CD4-positive, alpha-beta T cell treated with Interleukin-17A for 4 hours (primary cell): ENCODE data around the gene HOXA10.

Source experiments
- DNase-seq: peaks from one replicate; pipeline ENCODE4 v3.0.0-alpha.2; 2020; ENCODE audit warnings: mixed read lengths

Gene HOXA10

DNA sequence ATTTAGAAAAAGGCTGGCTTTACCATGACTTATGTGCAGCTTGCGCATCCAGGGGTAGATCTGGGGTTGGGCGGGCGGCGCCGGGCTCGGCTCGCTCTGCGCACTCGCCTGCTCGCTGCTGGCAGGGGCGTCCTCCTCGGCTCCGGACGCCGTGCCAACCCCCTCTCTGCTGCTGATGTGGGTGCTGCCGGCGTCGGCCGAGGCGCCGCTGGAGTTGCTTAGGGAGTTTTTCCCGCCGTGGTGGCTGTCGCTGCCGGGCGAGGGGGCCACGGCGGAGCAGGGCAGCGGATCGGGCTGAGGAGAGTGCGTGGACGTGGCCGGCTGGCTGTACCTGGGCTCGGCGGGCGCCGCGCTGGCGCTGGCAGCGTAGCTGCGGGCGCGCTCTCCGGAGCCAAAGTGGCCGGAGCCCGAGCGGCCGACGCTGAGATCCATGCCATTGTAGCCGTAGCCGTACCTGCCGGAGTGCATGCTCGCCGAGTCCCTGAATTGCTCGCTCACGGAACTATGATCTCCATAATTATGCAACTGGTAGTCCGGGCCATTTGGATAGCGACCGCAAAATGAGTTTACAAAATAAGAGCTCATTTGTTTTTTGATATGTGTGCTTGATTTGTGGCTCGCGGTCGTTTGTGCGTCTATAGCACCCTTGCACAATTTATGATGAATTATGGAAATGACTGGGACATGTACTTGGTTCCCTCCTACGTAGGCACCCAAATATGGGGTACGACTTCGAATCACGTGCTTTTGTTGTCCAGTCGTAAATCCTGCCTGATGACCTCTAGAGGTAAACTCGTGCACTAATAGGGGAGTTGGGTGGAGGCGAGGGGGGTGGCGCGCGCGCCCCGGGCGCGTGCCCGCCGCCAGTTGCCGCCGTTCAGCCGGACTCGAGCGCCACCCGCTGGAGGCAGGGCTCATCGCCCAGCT lies 30.8 kb downstream of the HOXA10 start, which contains the start of gene HOXA5:
TSS of gene HOXA5 (minus strand) at position 659 of the 927 bp plus-strand sequence. CDS start at position 585, 74 bp downstream.
- no peak for DNase-seq

DNA sequence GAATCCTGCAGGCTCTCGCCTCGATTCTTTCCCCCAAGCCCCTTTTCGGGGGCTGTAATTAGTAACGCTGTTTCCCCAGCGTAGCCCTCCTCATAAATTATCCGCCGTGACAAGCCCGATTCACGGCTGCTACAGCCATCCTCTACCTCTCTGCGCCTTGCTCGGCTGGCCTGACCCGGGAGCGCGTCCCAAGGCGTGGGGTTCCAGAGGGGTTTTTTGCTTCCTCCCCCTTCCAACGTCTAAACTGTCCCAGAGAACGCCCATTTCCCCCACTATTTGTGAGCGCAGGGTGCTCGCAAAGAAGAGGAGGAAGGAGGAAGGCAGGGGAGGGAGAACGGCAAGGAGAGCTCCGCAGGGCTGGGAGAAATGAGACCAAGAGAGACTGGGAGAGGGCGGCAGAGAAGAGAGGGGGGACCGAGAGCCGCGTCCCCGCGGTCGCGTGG lies 31.5 kb downstream of the HOXA10 start:
- DNase-seq: no peak

GRCh38 chr7:27141923-27142579 lies 32.1 kb downstream of the HOXA10 start:
- no peak for DNase-seq

GRCh38 chr7:27141137-27141922 lies 32.8 kb downstream of the HOXA10 start:
- no peak for DNase-seq

GRCh38 chr7:27140126-27140857 lies 33.8 kb downstream of the HOXA10 start:
- DNase-seq: no peak

GRCh38 chr7:27139334-27140125 lies 34.6 kb downstream of the HOXA10 start:
- no peak for DNase-seq

DNA sequence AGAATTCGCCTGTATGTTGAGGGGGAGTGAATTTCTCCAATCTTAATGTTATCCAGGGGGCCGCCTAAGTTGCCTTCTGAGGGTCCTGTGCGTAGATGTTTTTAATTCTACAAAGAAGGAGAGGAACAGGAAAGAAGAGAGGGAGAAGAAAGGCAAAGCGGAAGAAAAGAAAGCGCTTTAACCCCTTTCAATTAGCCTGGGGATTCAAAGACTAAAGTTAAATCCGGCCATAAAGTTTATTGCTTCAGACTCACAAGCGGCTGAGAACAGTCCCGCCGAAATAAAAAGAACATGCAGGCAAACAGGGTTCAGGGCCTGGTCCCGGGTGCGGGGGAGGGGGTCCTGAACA lies 35.2 kb downstream of the HOXA10 start:
- no peak for DNase-seq

GRCh38 chr7:27138472-27138871 lies 35.6 kb downstream of the HOXA10 start:
- no peak for DNase-seq

DNA sequence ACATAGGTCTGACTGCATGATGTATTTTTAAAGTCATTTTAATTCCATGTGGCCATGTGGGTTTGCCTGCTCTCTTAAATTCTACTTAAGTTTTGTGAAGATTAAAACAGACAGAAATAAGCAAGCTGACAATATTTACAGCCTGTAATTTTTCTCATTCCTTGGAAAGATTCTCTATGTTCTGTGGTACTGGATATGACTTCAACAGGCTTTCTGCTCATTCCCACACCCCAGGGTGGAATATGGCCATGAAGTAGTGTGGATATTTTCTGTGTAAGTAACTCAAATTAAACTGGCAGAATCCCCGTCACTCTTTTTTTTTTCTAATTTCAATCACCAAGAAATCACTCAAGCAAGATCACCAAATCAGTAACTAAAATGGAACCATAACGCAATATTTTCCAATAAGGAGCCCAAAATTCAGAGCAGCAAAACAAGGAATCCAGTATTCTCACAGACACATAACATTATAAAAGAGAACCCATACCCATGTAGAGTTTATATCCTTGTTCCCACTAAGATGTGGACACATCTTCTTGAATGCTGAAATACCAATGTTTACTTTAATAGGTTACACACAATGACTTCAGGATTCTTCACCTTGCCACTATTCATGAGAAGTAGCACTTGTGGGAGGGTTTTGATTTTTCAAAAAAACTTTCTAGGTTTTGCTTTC lies 36.3 kb downstream of the HOXA10 start:
- DNase-seq: no peak

DNA sequence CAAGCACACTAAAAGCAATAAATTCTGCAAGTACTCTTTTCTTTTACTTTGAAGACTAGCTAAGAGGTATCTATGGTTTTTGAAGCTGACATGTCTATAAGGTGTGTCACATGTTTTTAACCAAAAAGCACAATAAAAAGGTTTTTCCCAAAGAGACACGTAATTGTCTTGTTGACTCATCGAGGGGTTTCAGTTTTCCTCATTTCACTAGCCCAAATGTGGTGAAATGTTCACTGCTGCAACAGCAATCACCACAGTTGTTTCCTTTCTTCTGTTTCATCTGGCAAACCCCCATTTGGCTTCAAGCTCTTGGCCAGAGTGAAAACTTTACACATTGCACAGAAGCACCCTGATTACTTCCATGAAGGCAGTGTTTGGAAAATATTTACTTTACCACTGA lies 39.7 kb downstream of the HOXA10 start:
- no peak for DNase-seq

GRCh38 chr7:27133409-27134231 lies 40.5 kb downstream of the HOXA10 start:
- DNase-seq: no peak

GRCh38 chr7:27132978-27133377 lies 41.1 kb downstream of the HOXA10 start:
- no peak for DNase-seq

- no peak for DNase-seq
Measured at GRCh38 chr7:27132214-27132613, 41.9 kb downstream of the HOXA10 start.

GRCh38 chr7:27131390-27131819 lies 42.7 kb downstream of the HOXA10 start:
- DNase-seq: no peak

DNA sequence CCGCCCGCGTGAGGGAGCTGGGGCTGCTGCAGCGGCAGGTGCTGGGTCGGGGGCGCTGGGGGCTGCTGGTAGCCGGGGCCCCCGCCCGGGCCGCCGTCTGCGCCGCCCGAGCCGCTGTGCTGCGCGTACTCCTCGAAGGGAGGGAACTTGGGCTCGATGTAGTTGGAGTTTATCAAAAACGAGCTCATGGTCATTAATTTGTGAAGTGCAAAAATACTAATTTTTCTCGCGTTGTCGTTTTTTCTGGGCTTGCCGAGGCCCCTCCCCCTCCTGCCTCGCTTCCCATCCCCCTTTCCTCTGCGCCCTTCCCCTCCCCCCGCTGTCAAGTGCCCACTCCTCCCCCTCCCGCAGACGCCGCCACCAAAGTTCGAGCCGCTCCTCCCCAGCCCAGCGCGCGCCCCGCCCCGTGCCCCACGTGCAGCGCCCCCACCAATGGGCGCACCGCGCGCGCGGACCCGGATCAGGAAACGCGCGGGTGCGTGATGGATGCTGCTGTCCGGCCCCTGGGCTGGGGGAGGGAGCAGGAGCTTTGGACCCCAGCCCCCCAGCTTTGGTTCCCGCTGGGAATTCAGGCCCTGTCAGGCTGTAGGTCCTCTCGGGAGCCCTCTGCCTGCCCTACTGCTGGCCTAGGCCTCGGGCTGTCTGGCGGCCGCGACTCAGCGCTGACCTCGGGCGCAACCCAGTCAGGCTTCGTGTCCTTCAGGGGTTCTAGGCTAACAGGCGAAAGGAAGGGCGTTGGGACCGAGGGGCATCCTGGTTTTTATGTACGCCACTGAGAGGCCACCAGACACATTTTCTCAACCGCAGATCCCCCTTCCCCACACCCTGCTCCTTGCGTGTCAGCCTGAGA lies 43.4 kb downstream of the HOXA10 start, which contains the start of gene HOXA4:
TSS of gene HOXA4 (minus strand) at position 218 of the 850 bp plus-strand sequence. CDS start at position 194, 24 bp downstream.
- DNase-seq: peak; percentile 86

- peak; percentile 30 for DNase-seq
Measured at GRCh38 chr7:27129729-27130539, 44.2 kb downstream of the HOXA10 start.

DNA sequence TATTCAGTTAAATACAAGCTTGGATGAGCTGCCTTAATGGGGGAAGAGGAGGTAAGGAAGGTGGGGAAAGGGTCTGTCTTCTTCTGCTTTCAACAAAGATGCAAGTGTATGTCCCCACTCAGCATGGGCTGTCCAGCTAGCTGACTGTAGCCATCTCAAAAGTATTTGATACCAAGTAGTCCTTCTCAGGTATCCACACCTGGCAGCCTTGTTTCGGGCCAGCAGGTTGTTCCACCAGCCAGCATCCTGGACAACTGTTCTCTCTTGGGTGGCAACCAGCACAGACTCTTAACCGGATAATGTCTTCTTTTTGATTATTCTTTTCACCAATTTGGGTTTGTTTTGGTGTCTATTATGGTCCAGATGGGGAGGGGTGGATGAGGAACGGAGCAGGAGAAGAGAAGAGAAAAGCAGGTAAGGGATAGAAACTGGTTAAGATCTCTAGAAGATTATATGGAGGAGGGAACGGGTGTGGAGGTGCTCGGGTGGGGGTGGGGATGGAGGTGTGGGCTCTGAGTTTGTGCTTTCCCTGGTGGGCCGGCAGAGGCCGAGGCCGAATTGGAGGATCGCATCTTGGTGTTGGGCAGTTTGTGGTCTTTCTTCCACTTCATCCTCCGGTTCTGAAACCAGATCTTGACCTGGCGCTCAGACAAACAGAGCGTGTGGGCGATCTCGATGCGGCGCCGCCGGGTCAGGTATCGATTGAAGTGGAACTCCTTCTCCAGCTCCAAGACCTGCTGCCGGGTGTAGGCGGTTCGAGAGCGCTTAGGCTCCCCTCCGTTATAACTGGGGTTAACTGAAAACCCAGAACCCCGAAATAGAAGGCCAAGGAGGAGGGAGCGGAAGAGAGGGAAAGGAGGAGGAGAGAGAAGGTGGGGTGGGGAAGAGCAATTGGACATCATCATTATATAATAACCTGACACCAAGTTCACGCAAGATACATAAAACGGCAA lies 45.1 kb downstream of the HOXA10 start:
- DNase-seq: no peak
